Thoracic aorta (tissue), 2 donors: ENCODE data around the gene ZNF740. TPM values are rescaled to one million over a fixed set of nuclear protein-coding genes. Genes with fewer than 3 reads are reported as not detected.
A peak's percentile ranks its signal among the peaks of the same experiment; 100 is the strongest.

Source experiments
- ATAC-seq: fragments of 150-250 bp; one replicate; pipeline ENCODE4 v1.8.0; 2017; ENCODE audit warnings: low read depth; ENCODE audit not compliant: insufficient number of reproducible peaks, low FRiP score
- DNase-seq: peaks from one replicate; pipeline ENCODE4 v3.0.0-alpha.2; 2020; ENCODE audit warnings: low spot score
- H3K27ac ChIP-seq, 2 donors: fragments of 200-600 bp; sonication (generic); 1 replicate in 1 of 2; 2 replicates in 1 of 2; pipeline ENCODE4 v1.5.1; 2016; ENCODE audit warnings: mild to moderate bottlenecking in 2 of 2, moderate library complexity in 2 of 2
- H3K27me3 ChIP-seq: fragments of 200-600 bp; sonication (generic); replicated peaks from 2 replicates; pipeline ENCODE4 v1.6.0; 2016; ENCODE audit warnings: mild to moderate bottlenecking; ENCODE audit not compliant: insufficient read depth
- H3K36me3 ChIP-seq: fragments of 200-600 bp; sonication (generic); one replicate; pipeline ENCODE4 v1.5.1; 2016
- H3K4me1 ChIP-seq, 2 donors: fragments of 200-600 bp; sonication (generic); 1 replicate in 1 of 2; 2 replicates in 1 of 2; pipeline versions ENCODE4 v1.5.1 to v1.6.0; 2016; ENCODE audit warnings: low read depth in 2 of 2, mild to moderate bottlenecking in 1 of 2; ENCODE audit not compliant: control insufficient read depth in 1 of 2
- H3K4me3 ChIP-seq: fragments of 200-600 bp; sonication (generic); 2 replicates; pipeline ENCODE4 v1.5.1; 2016; ENCODE audit warnings: mild to moderate bottlenecking
- H3K9me3 ChIP-seq: fragments of 200-600 bp; sonication (generic); 2 replicates; pipeline ENCODE4 v1.5.1; 2016
- CTCF ChIP-seq: fragments of 200-600 bp; sonication (generic); IDR thresholded peaks from one replicate; pipeline ENCODE4 v1.5.1; 2019; ENCODE audit warnings: antibody characterized with exemption
- total RNA-seq, 2 donors: library from RNA; depleted of rRNA; stranded (reverse); fragments of >200 nt; gene quantifications; one replicate each; pipeline versions ENCODE4 v1.1.0 to v1.2.3, GENCODE V29; 2016

ZNF740 gene
- total RNA-seq, 2 donors from 2014 or later, result 22.2 to 28.4 TPM

GRCh38 chr12:53180931-53181645 is 566 bp downstream of the ZNF740 start:
- Histone ChIP-seq H3K4me1 (peaks cover 33 to 55% of the 10 kb centered on the region in 2 donors), H3K27ac (peak overlapping the region; percentile 85 to 94), H3K27me3 (no peaks in the 10 kb centered on the region), H3K9me3 (no peaks in the 10 kb centered on the region), H3K4me3 (peak overlapping the region; percentile 87), H3K36me3 (peaks cover 18% of the 10 kb centered on the region)
- ATAC-seq (no peak), DNase-seq (no peak)
- no peak for TF ChIP-seq CTCF

GRCh38 chr12:53181935-53182334 is 1.4 kb downstream of the ZNF740 start:
- H3K27me3 ChIP-seq, result no peaks in the 10 kb centered on the region
- ATAC-seq (no peak), DNase-seq (no peak)
- peak overlapping the region; percentile 85 to 94 for H3K27ac ChIP-seq
- no peaks in the 10 kb centered on the region for H3K9me3 ChIP-seq
- no peak for TF ChIP-seq CTCF
- peaks cover 33 to 55% of the 10 kb centered on the region in 2 donors for H3K4me1 ChIP-seq
- peak overlapping the region; percentile 87 for H3K4me3 ChIP-seq
- H3K36me3 ChIP-seq, result peaks cover 26% of the 10 kb centered on the region

- no peak for TF ChIP-seq CTCF
- peaks cover 33 to 55% of the 10 kb centered on the region in 2 donors for H3K4me1 ChIP-seq
- H3K36me3 ChIP-seq, result peaks cover 34% of the 10 kb centered on the region
- no peak for DNase-seq
- no peaks in the 10 kb centered on the region for H3K27me3 ChIP-seq
- H3K9me3 ChIP-seq, result no peaks in the 10 kb centered on the region
- no peak overlapping the region for H3K27ac ChIP-seq
- peak overlapping the region; percentile 87 for H3K4me3 ChIP-seq
- ATAC-seq, result no peak
Measured at GRCh38 chr12:53182903-53183302, 2.4 kb downstream of the ZNF740 start.

- Histone ChIP-seq H3K4me1 (peaks cover 27 to 45% of the 10 kb centered on the region in 2 donors), H3K27me3 (no peaks in the 10 kb centered on the region), H3K9me3 (no peaks in the 10 kb centered on the region), H3K36me3 (peaks cover 41% of the 10 kb centered on the region), H3K27ac (no peak overlapping the region), H3K4me3 (no peak overlapping the region)
- no peak for DNase-seq
- ATAC-seq, result no peak
- no peak for TF ChIP-seq CTCF
Measured at GRCh38 chr12:53184828-53185227, 4.3 kb downstream of the ZNF740 start.

- no peaks in the 10 kb centered on the region for H3K9me3 ChIP-seq
- no peak for TF ChIP-seq CTCF
- H3K4me1 ChIP-seq, result peaks cover 27 to 49% of the 10 kb centered on the region in 2 donors
- H3K27ac ChIP-seq, result no peak overlapping the region
- H3K4me3 ChIP-seq, result no peak overlapping the region
- peaks cover 41% of the 10 kb centered on the region for H3K36me3 ChIP-seq
- ATAC-seq, result no peak
- DNase-seq, result no peak
- H3K27me3 ChIP-seq, result no peaks in the 10 kb centered on the region
Measured at GRCh38 chr12:53185582-53186153, 5.1 kb downstream of the ZNF740 start.
